Glutamatergic neuron (in vitro differentiated cells): ENCODE data around the gene MAP4K2. TPM values are rescaled to one million over a fixed set of nuclear protein-coding genes. Genes with fewer than 3 reads are reported as not detected.

Source experiments
- DNase-seq: peaks from one replicate; pipeline ENCODE4 v3.0.0; 2022
- H3K27ac Mint-ChIP-seq: one replicate; pipeline ENCODE4 v1.8.0; 2020; ENCODE audit warnings: mild to moderate bottlenecking, mixed read lengths, inconsistent platforms; ENCODE audit not compliant: unreplicated experiment
- H3K27me3 Mint-ChIP-seq: one replicate; pipeline ENCODE4 v1.8.0; 2020; ENCODE audit warnings: mild to moderate bottlenecking, moderate library complexity, mixed read lengths, inconsistent platforms; ENCODE audit not compliant: unreplicated experiment
- H3K36me3 Mint-ChIP-seq: one replicate; pipeline ENCODE4 v1.8.0; 2020; ENCODE audit warnings: mild to moderate bottlenecking, mixed read lengths, inconsistent platforms; ENCODE audit not compliant: unreplicated experiment
- H3K4me1 Mint-ChIP-seq: one replicate; pipeline ENCODE4 v1.8.0; 2020; ENCODE audit warnings: mild to moderate bottlenecking, low read depth, mixed read lengths, inconsistent platforms; ENCODE audit not compliant: unreplicated experiment
- H3K4me3 Mint-ChIP-seq: one replicate; pipeline ENCODE4 v1.8.0; 2020; ENCODE audit warnings: mild to moderate bottlenecking, mixed read lengths, inconsistent platforms; ENCODE audit not compliant: unreplicated experiment
- H3K9me3 Mint-ChIP-seq: one replicate; pipeline ENCODE4 v1.8.0; 2020; ENCODE audit warnings: mild to moderate bottlenecking, moderate library complexity, mixed read lengths, inconsistent platforms; ENCODE audit not compliant: unreplicated experiment
- total RNA-seq: library from RNA; stranded (reverse); fragmentation: NEBNext Ultra II Directional; extraction: Animal tissue kit (Norgen Biotek cat#: 25700); gene quantifications from one replicate; pipeline ENCODE4 v1.2.1, GENCODE V29; 2021; ENCODE audit not compliant: unreplicated experiment
- TF ChIP-seq, protein P1 (sequence below): fragments of 200-600 bp; sonication (generic); IDR thresholded peaks from one replicate; pipeline ENCODE4 v1.5.0; 2021; ENCODE audit not compliant: partially characterized antibody, unreplicated experiment

Gene MAP4K2
- total RNA-seq, 1 donor from 2014 or later, result 15.9 TPM

DNA sequence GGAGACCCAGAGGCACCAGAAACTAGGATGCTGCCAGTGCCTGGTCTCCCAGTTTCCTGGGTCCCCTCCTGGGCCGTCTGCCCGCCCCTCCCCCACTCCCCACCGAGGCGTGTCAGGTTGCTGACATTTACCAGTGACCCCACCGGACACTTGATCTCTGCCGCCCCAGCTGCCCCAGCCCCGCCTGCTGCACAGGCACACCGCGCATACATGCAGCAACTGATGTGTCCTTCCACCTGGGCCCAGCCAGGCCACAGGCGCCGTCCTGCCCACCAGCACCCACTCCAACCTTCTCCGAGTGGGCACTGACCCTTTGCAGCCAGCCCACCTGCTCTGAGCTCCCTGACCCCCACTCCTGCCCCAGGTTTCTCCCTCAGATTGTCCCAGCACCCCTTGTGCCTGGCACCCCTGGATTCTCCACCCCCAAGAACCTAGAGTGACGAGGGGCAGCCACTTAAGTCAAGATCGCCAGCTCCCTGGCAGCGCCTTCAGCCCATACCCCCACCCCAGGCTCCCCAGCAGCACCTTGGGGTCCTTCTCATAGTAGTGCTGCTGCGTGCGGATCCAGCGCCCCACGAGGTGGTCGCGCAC lies 43.8 kb downstream of the MAP4K2 start:
- H3K27ac Mint-ChIP-seq, result no peak overlapping the region
- peaks cover 6% of the 10 kb centered on the region for H3K27me3 Mint-ChIP-seq
- no peak for DNase-seq
- H3K36me3 Mint-ChIP-seq, result no peaks in the 10 kb centered on the region
- H3K4me1 Mint-ChIP-seq, result peaks cover 17% of the 10 kb centered on the region
- peak overlapping the region; percentile 52 for H3K4me3 Mint-ChIP-seq
- peaks cover 6% of the 10 kb centered on the region for H3K9me3 Mint-ChIP-seq
- TF ChIP-seq, protein P1, sequence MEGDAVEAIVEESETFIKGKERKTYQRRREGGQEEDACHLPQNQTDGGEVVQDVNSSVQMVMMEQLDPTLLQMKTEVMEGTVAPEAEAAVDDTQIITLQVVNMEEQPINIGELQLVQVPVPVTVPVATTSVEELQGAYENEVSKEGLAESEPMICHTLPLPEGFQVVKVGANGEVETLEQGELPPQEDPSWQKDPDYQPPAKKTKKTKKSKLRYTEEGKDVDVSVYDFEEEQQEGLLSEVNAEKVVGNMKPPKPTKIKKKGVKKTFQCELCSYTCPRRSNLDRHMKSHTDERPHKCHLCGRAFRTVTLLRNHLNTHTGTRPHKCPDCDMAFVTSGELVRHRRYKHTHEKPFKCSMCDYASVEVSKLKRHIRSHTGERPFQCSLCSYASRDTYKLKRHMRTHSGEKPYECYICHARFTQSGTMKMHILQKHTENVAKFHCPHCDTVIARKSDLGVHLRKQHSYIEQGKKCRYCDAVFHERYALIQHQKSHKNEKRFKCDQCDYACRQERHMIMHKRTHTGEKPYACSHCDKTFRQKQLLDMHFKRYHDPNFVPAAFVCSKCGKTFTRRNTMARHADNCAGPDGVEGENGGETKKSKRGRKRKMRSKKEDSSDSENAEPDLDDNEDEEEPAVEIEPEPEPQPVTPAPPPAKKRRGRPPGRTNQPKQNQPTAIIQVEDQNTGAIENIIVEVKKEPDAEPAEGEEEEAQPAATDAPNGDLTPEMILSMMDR, result no peak

DNA sequence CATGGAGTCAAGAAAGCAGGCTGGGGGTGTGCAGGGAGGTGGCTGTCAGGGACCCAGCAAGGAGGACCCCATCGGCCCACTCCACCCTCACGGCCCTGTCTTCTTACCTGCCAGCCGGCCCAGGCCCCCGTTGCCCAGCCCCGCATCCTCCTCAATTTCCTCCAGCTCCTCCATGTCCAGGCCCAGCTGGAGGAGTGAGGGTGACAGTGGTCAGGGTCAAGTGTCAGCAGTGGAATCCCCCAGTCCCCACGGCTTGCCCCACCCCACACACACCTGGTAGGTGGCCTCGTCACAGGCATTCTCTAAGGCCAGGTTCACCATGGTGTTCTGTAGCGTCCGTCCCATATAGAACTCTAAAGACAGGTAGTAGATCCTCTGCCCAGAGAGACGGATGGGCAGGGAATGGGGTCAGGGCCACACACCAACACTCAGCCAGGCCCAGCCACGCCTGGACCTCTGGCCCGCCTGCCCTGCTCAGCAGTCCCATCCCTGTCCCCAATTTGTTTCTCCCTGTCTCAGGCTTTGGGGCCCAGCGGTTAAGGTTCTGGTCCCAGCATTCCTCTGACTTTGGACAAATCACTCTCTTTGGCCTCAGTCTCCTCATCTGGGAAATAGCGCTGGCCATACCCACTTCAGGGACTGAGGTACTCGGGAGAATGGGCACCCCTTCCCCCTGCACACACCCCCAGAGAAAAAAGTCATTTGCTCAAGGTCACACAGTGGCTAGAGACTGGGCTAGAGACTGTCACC lies 44.5 kb downstream of the MAP4K2 start:
- peaks cover 11% of the 10 kb centered on the region for H3K4me1 Mint-ChIP-seq
- H3K9me3 Mint-ChIP-seq, result peaks cover 6% of the 10 kb centered on the region
- H3K4me3 Mint-ChIP-seq, result no peak overlapping the region
- no peaks in the 10 kb centered on the region for H3K36me3 Mint-ChIP-seq
- no peak for DNase-seq
- no peak overlapping the region for H3K27ac Mint-ChIP-seq
- H3K27me3 Mint-ChIP-seq, result peaks cover 6% of the 10 kb centered on the region
- TF ChIP-seq, protein P1, result no peak

DNA sequence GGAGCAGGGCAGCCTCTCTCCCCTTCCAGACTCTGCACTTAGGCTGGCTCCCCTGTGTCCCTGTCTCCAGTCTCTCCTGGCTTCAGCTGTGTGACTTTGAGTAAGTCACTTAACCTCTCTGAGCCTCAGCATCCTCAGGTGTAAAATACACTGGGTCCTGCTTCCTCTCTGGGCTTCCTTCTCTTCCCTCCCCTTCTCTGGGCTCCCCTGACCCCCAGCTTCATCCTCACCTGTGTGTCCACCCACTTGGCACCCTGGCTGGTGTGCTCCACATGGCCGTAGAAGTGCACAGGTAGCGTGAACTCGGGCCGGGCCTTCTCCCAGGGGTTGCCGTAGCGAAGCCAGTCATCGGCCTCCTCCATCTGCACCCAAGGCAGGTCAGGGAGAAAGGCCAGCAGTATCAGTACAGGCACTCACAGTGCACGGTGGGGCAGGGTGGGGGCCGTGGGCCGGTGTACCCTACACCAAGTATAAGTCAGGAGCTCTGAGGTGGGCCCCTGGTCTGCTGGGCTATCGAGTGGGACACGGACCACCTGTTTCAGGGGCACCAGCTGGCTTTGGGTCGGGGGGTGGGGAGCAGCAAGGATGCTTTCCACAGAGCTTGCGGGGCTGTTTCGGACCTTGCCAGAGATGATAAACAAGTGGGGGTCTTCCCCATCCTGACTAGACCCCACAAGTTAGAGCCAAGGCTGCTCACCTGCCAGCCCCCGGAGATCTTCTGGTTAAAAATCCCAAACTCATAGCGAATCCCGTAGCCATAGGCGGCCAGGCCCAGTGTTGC lies 45.3 kb downstream of the MAP4K2 start:
- TF ChIP-seq, protein P1, result no peak
- Mint-ChIP-seq H3K36me3 (no peaks in the 10 kb centered on the region), H3K4me3 (peak overlapping the region; percentile 34), H3K27me3 (peaks cover 10% of the 10 kb centered on the region), H3K9me3 (peaks cover 6% of the 10 kb centered on the region), H3K27ac (no peak overlapping the region), H3K4me1 (peaks cover 10% of the 10 kb centered on the region)
- DNase-seq, result no peak

DNA sequence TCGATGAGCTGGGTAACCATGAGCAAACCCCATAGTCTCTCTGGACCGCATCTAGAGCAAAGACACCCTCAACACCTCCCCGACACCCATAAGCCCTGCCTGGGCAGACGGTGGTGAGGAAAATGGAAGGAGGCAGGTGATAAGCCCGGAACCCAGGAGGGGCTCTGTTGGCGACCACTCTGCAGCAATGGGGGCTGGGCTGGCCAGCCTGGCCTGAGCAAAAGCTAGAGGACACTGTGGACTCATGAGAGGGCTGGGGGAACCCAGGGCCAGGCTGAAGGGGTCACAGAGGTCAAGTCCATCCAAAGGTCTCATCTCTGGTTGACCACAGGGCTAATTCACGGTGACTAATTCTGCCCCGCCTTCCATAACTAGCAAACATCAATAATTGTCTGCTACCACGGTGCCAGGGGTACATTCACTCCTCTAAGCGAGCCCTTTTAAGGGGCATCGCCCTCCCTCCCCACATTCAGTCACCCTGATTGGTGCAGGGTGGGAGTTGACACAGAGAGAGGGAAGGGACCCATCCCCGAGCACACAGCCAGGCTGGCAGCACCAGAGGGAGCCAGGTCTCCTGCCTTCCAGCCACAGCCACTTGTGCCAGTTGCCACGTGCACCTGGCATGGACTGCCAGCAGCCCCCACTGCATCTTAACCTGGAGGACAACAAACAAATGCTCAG lies 47.2 kb downstream of the MAP4K2 start:
- DNase-seq, result no peak
- Mint-ChIP-seq H3K36me3 (no peaks in the 10 kb centered on the region), H3K4me3 (no peak overlapping the region), H3K4me1 (peaks cover 11% of the 10 kb centered on the region), H3K27ac (no peak overlapping the region), H3K27me3 (peaks cover 12% of the 10 kb centered on the region), H3K9me3 (peaks cover 4% of the 10 kb centered on the region)
- TF ChIP-seq, protein P1, result no peak
